Astrocyte of the spinal cord (primary cell): Measurements from ENCODE around the gene PIEZO2.

Source experiments
- DNase-seq: peaks from one replicate; pipeline ENCODE4 v3.0.0; 2011; ENCODE audit warnings: low read depth, low spot score
- H3K4me3 ChIP-seq: 2 replicates; pipeline ENCODE4 v1.5.1; 2011; ENCODE audit warnings: low read depth, mild to moderate bottlenecking, low read length, moderate library complexity
- CTCF ChIP-seq: IDR thresholded peaks from 2 replicates; pipeline ENCODE4 v1.5.1; 2012; ENCODE audit warnings: low read depth, mild to moderate bottlenecking, low read length, inconsistent platforms
- in situ Hi-C: cut with HindIII; loops from 2 replicates; pipeline ENCODE4 v1.10.0; 2017; ENCODE audit warnings: low sequenced_read_pairs

PIEZO2 gene

GRCh38 chr18:10759241-10759640 is 390.1 kb downstream of the PIEZO2 start:
- DNase-seq = no peak
- in situ Hi-C loops = no loop called here
- TF ChIP-seq CTCF = no peak
- no peak overlapping the region for H3K4me3 ChIP-seq

DNA sequence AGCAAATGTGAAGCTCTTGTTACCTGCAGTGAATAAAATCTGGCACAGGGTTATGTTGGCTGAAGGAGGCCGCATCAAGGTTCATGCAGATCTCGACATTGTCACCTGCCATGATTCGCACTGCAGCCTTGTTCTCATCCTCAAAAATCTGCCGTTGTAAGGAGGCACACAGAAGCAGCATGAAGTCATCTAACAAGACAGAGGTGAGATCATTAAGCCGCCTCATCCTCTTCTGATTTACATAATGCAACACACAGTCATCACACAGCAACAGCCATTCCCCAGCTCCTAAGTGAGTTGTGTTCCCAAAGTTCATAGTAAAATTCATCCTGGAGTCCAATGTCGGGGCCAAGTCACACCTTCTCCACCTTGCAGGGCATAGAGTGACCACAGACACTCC is 391.4 kb downstream of the PIEZO2 start:
- DNase-seq = no peak
- TF ChIP-seq CTCF = no peak
- in situ Hi-C loops = no loop called here

GRCh38 chr18:10757349-10757748 is 392.0 kb downstream of the PIEZO2 start:
- no peak for TF ChIP-seq CTCF
- DNase-seq = no peak
- in situ Hi-C loops = no loop called here

More for the DNA sequence above, 391.4 kb downstream of the PIEZO2 start:
- no peak overlapping the region for H3K4me3 ChIP-seq

DNA sequence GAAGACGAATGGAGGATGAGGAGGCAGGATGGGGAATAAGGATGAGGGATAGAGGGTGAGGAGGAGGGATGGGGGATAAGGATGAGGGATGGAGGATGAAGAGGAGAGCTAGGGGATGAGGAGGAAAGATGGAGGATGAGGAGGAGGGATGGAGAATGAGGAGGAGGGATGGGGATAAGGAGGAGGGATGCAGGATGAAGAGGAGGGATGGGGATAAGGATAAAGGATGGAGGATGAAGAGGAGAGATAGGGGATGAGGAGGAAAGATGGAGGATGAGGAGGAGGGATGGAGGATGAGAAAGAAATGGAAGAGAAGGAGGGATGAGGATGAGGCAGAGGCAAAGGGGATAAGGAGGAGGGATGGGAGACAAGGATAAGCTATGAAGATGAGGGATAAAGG is 393.5 kb downstream of the PIEZO2 start:
- in situ Hi-C loops = no loop called here
- DNase-seq = no peak
- no peak for TF ChIP-seq CTCF

More at GRCh38 chr18:10757349-10757748, 392.0 kb downstream of the PIEZO2 start:
- no peak overlapping the region for H3K4me3 ChIP-seq

GRCh38 chr18:10754128-10754527 is 395.2 kb downstream of the PIEZO2 start:
- in situ Hi-C loops = no loop called here
- H3K4me3 ChIP-seq = no peak overlapping the region
- no peak for TF ChIP-seq CTCF
- no peak for DNase-seq

More for the DNA sequence above, 393.5 kb downstream of the PIEZO2 start:
- H3K4me3 ChIP-seq = no peak overlapping the region

DNA sequence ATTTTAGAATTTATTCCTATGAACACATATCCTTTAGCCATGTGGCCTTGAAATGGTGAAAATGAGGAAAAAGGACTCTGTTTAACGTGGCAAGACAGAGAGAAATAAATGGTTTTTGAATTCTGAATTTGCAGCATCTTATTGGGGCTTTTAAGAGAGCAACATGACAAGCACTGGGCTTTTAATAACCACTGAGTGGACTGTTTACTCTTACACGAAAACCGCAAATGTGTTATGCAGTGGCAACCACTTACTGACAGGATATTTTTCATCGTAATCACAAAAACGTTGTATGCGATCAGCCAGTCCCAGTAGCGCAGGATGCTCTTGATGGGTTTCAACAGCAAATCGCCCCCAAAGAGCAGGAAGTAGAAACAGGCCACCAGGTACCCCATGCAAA is 397.0 kb downstream of the PIEZO2 start:
- H3K4me3 ChIP-seq = no peak overlapping the region
- DNase-seq = no peak
- in situ Hi-C loops = no loop called here
- no peak for TF ChIP-seq CTCF

- H3K4me3 ChIP-seq = no peak overlapping the region
- in situ Hi-C loops = no loop called here
- no peak for DNase-seq
- no peak for TF ChIP-seq CTCF
Measured at GRCh38 chr18:10751653-10752052, 397.7 kb downstream of the PIEZO2 start.
